IPS-NIHi7 (cell line): Measurements from ENCODE around the gene MOB3B.
"Not testable (repeated sequence)": the region's sequence is repeated elsewhere in the genome, so short reads cannot be mapped to it uniquely, and the experiment has no call there.

Source experiments
- DNase-seq: peaks from one replicate; pipeline ENCODE4 v3.0.0; 2012; ENCODE audit warnings: mixed read lengths; ENCODE audit errors: extremely low spot score

Gene MOB3B

DNA sequence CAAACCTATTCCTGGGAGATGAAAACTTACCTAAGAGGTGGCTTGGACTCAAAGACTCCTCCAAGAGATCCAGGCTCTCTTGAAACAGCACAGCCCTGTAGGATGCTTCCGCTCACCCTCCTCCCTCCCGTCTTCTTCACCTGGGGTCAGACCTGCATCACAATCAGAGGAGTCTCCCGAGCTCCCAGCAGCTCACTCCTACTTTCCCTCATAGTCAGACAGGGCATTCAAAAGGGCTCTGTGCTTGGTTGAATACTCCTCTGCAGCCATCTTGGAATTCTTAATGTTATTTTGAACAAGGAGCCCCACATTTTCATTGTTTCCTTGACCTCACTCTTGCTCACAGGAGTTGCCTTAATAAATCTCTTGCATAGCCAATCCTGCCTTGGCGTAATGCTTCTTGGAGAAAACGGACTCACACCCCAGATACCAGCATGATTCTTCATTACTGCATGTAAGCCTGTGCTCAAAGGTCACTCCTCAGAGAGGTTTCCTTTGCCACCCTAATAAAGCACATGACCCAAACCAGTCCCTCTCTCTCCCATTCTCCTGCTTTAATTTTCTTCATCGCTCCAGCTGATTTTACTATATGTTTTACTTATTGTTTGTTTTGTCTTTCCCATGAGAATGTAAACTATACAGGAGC, 52.6 kb downstream of the MOB3B start:
- no peak for DNase-seq

DNA sequence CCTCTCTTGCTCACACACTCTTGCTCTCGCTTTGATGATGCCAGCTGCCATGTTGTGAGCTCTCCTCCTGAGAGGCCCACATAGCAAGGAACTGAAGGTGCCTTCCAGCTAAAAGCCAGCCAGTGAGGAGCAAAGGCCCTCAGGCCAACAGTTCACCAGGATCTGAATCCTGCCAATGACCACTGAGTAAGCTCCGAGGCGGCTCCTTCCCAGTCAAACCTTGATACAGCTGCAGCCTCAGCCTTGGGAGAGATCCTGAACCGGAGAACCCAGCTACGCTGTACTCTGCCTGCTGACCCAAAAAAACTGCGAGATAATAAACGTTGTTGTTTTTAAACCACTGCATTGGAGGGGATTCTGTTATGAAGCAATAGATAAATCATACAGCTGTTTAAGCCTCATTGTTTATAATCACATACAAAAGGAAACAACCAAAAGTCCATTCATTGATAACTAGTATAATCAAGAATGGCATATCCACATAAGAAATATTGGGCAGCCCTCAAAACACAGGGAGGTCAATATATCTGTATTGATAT, 54.5 kb downstream of the MOB3B start:
- no peak for DNase-seq

- no peak for DNase-seq
These were observed 55.3 kb downstream of the MOB3B start for GRCh38 chr9:27474305-27474704.

- DNase-seq: no peak
These were observed 56.5 kb downstream of the MOB3B start for GRCh38 chr9:27473111-27473529.

DNA sequence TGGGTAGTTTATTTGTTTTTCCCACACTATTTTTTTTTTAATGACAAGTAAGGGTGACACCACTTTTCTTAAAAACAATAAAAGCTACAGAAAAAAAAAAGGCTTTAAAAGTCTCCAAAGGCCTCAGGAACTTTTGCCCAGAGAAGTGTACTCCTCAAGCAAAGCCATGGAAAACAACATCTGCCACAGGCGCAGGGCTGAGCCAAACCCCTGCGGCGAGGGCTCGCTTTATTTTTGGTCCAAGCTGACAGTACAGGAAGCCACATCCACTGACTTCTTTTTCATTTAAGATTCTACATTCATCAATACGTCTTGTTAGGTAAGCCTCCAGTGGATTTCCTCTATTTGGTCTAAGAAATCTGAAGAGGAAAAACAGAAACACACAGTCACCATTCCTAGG, 57.4 kb downstream of the MOB3B start:
- DNase-seq: no peak

GRCh38 chr9:27471789-27472188, 57.8 kb downstream of the MOB3B start:
- no peak for DNase-seq

- no peak for DNase-seq
These were observed 58.2 kb downstream of the MOB3B start for GRCh38 chr9:27471366-27471765.

- DNase-seq: no peak
These were observed 59.2 kb downstream of the MOB3B start for GRCh38 chr9:27470291-27470856.

GRCh38 chr9:27469550-27469949, 60.1 kb downstream of the MOB3B start:
- DNase-seq: no peak

DNA sequence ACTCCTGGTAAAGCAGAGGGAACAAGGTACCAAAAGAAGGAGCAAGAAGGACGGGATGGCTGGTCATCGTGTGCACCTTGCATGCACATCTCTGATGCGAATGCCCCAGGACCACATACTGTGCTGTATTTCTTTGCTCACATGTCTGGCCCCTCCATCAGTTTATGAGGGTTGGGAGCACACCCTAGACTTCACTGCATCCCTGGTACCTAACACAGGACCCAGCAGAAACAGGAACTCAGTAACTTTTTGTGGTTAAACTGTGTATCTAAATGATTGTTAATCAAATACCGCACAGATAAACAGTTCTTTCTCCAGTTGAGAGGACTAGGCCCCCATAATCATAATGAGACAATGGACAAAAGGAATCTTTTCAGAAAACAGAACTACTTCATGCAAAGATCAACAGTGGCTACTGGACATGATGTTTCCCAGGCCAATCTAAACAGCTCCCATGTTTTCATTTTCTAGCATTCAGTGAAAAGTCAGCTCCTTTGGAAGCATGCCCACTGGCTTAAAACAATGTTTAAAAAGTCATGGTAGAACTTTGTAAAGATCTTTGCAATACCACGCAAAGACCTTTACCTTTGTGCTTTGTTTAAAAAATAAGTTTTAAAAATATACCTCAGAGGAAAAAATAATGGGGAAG, 61.0 kb downstream of the MOB3B start:
- DNase-seq: no peak

- DNase-seq: no peak
These were observed 61.6 kb downstream of the MOB3B start for GRCh38 chr9:27468000-27468399.

DNA sequence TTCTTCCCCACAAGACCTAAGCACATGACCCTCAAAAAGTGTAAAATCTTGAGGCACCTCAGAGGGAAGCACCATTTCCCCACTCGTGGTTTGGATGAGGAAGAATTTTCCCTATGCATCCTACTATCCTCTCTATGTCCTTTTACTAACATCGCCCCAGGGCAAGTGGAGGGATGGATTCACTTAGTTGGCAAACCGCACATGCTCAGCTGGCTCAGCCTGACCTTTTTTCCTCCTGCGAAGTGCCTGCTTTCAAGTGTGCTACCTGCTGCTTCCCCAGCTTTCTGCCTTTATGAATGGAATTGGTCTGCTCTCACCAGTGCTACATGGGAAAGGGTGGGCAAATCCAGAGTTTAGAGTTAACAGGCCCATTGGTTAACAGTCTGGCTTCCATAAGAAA, 62.1 kb downstream of the MOB3B start:
- DNase-seq: no peak

DNA sequence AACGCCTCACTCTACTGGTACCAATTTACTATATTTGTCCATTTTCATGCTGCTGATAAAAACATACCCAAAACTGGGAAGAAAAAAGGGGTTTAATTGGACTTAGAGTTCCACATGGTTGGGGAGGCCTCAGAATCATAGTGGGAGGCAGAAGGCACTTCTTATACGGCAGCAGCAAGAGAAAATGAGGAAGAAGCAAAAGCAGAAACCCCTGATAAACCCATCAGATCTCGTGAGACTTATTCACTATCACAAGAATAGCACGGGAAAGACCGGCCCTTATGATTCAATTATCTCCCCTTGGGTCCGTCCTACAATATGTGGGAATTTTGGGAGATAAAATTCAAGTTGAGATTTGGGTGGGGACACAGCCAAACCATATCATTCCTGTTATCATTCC, 63.1 kb downstream of the MOB3B start:
- DNase-seq: not testable (repeated sequence)

GRCh38 chr9:27464950-27465349, 64.7 kb downstream of the MOB3B start:
- DNase-seq: not testable (repeated sequence)

- no peak for DNase-seq
These were observed 66.8 kb downstream of the MOB3B start for GRCh38 chr9:27462846-27463245.

DNA sequence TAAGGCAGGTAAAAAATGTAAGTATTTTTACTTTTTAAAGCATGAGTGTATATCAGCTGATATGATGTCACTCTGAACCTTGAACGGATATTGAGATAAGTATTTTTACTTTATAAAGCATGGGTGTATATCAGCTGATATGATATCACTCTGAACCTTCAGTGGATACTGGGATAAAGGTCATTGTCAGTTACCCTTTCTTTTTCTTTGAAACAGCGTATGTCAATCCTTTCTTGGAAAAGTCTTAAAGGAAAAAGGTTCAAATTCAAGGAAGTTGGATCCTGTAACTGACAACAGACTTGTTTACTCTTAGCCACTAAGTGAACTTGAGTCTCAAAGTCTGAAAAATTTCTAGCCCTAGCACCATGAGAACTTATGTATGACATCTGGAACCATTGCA, 67.2 kb downstream of the MOB3B start:
- no peak for DNase-seq

- DNase-seq: no peak
These were observed 69.2 kb downstream of the MOB3B start for GRCh38 chr9:27460226-27461023.

DNA sequence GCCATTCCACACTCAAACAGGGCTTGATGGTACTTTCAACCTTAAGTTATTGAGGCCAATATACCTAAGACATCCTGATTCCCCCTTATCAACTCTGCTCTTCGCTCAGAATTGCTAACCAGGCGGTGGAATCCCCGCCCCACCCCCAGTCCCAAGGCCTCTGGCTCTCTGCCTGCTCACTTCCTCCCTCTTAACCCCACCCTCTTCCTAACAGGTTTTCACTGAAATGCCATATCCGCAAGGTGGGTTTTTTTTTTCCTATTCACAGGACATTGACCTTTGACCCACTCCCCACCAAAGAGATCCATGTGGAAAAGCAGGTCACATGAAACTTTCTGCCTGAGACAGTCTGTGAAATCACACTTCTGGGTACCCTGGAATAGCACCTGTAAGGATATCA, 72.2 kb downstream of the MOB3B start:
- DNase-seq: peak; percentile 81

DNA sequence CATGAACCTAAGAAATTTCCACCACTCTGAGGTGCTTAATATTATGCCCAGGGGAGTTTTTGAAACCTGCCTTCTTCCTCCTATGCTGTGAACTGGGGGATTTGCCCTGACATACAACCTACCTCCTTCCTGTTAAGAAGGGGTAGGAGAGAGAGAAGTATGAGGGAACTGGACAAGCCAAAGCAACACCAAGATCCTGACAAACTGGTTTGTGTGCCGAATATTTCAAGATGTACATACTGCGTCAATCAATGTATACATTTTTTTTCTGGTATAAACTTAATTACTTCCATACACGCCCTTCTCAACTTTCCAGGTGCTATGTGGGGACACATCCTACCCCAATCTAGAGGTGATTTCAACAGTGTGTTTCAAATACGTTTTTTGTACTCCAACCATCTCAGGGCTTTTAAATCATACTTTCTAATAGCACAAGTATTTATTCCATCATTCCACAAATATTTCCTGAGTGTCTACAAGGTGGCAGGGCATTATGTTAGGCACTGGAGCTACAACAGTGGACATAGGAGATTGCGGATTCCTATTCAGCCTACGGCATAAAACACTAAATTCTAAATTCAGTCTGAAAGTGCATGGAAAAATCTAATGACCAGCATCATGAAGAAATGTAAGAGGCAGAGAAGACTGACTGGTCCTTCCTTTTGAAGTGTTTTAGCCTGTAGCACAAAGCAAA, 75.6 kb downstream of the MOB3B start:
- DNase-seq: no peak

DNA sequence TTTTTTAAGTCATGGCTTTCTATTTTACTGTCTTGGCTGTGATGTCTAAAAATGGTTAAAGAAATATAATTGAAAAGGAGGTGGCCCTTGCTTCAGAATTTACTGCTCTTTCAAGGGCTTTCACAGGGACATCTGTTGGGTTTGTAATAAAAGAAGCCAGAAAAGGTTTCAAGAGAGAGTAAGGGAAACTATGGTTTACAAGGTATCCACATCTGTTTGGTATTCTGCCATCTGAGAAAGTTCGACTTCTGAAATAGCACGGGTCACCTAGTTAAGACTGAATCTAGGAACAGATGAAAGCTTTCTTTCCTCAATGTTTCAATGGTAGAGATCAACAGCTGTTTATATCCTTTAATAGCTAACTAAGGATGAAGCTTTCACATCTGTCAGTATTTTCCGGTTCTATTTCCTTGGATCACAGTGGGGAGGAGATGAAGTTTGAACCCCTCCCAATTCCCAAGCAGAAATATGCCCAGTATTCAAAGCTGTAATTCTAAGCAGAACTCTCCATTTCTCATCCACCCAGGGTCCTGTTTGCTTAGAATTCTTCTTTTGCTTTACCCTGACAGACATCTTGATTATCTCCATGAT, 78.3 kb downstream of the MOB3B start:
- no peak for DNase-seq

DNA sequence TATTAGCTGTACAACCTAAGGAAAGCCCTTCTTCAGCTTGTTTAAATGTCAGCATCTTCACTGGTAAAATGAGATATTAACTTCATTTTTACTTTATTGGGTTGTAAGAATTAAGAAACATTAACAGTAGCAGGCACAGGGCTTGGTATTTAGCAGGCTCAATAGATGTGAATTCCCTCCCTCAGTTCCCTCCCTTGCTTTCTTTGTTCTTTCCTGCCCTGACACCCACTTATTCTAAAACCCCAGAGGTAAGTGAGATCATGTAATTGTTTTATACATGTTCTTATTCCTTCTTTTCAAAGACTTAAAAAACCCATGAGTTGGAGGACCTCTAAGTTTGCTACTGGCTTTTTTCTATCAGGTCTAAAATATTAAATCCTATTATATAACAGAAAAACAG, 78.9 kb downstream of the MOB3B start:
- DNase-seq: no peak
